ENCODE data around the gene THSD4.
"Not testable (repeated sequence)": the region's sequence is repeated elsewhere in the genome, so short reads cannot be mapped to it uniquely, and the experiment has no call there.

Gene THSD4

GRCh38 chr15:71393383-71393782, 278.1 kb downstream of the THSD4 start:
- DNase-seq (ENCODE audit: low read depth) = no peak
- H3K4me3 ChIP-seq (replicated peaks; ENCODE audit: low read depth, low read length) = no peak overlapping the region
- TF ChIP-seq CTCF (IDR thresholded peaks at IDR 0.05; ENCODE audit: low read length, missing control alignments) = no peak

- TF ChIP-seq CTCF (IDR thresholded peaks at IDR 0.05; ENCODE audit: low read length, missing control alignments) = no peak
- DNase-seq (ENCODE audit: low read depth) = no peak
- no peak overlapping the region for H3K4me3 ChIP-seq (replicated peaks; ENCODE audit: low read depth, low read length)
Observed at GRCh38 chr15:71396536-71397125, 281.4 kb downstream of the THSD4 start.

- H3K4me3 ChIP-seq (replicated peaks; ENCODE audit: low read depth, low read length) = no peak overlapping the region
- peak; percentile 67 for DNase-seq (ENCODE audit: low read depth)
- TF ChIP-seq CTCF (IDR thresholded peaks at IDR 0.05; ENCODE audit: low read length, missing control alignments) = no peak
Observed at GRCh38 chr15:71397377-71397776, 282.1 kb downstream of the THSD4 start.

- DNase-seq (ENCODE audit: low read depth) = no peak
Observed at GRCh38 chr15:71400294-71400693, 285.0 kb downstream of the THSD4 start.

GRCh38 chr15:71401728-71402127, 286.5 kb downstream of the THSD4 start:
- DNase-seq (ENCODE audit: low read depth); H3K4me3 ChIP-seq (replicated peaks; ENCODE audit: low read depth, low read length): not testable (repeated sequence)

More at GRCh38 chr15:71400294-71400693, 285.0 kb downstream of the THSD4 start:
- TF ChIP-seq CTCF (IDR thresholded peaks at IDR 0.05; ENCODE audit: low read length, missing control alignments) = no peak
- H3K4me3 ChIP-seq (replicated peaks; ENCODE audit: low read depth, low read length) = no peak overlapping the region

- TF ChIP-seq CTCF (IDR thresholded peaks at IDR 0.05; ENCODE audit: low read length, missing control alignments) = no peak
- no peak for DNase-seq (ENCODE audit: low read depth)
- no peak overlapping the region for H3K4me3 ChIP-seq (replicated peaks; ENCODE audit: low read depth, low read length)
Observed at GRCh38 chr15:71409541-71409940, 294.3 kb downstream of the THSD4 start.

GRCh38 chr15:71410347-71410746, 295.1 kb downstream of the THSD4 start:
- DNase-seq (ENCODE audit: low read depth) = no peak
- TF ChIP-seq CTCF (IDR thresholded peaks at IDR 0.05; ENCODE audit: low read length, missing control alignments) = no peak
- no peak overlapping the region for H3K4me3 ChIP-seq (replicated peaks; ENCODE audit: low read depth, low read length)

All from fibroblast of pulmonary artery (primary cell).